CD14-positive monocyte (primary cell): ENCODE data around the gene HOXD1. TPM values are rescaled to one million over a fixed set of nuclear protein-coding genes. Genes with fewer than 3 reads are reported as not detected.

Experiments used
- DNase-seq, 3 donors: peaks; one replicate each; pipeline ENCODE4 v3.0.0-alpha.2; 2011 to 2022
- H2AFZ ChIP-seq: 2 replicates; pipeline ENCODE4 v1.6.0; 2012; ENCODE audit warnings: mild to moderate bottlenecking, low read depth, low read length, inconsistent platforms; ENCODE audit not compliant: insufficient read depth, poor library complexity, severe bottlenecking
- H3K27ac ChIP-seq, 2 donors: 1 replicate in 1 of 2; 2 replicates in 1 of 2; pipeline ENCODE4 v1.5.1; 2012 to 2013; ENCODE audit warnings: low read length in 2 of 2, control low read depth in 1 of 2, inconsistent platforms in 1 of 2, low read depth in 1 of 2, mild to moderate bottlenecking in 1 of 2
- H3K27me3 ChIP-seq, 2 donors: one replicate each; pipeline versions ENCODE4 v1.6.0 to v1.6.1; 2011 to 2013; ENCODE audit warnings: low read length in 2 of 2; ENCODE audit not compliant: control insufficient read depth in 2 of 2, insufficient read depth in 2 of 2
- H3K36me3 ChIP-seq, 2 donors: replicated peaks in 1 of 2; 1 replicate in 1 of 2; 2 replicates in 1 of 2; pipeline versions ENCODE4 v1.5.1 to v1.6.1; 2012 to 2013; ENCODE audit warnings: low read length in 2 of 2, control low read depth in 1 of 2, inconsistent platforms in 1 of 2, mild to moderate bottlenecking in 1 of 2; ENCODE audit not compliant: insufficient read depth in 2 of 2, control insufficient read depth in 1 of 2
- H3K4me1 ChIP-seq, 2 donors: 1 replicate in 1 of 2; 2 replicates in 1 of 2; pipeline versions ENCODE4 v1.5.1 to v1.6.1; 2012 to 2013; ENCODE audit warnings: low read length in 2 of 2, control low read depth in 1 of 2, inconsistent platforms in 1 of 2, mild to moderate bottlenecking in 1 of 2, moderate library complexity in 1 of 2; ENCODE audit not compliant: insufficient read depth in 2 of 2, control insufficient read depth in 1 of 2
- H3K4me2 ChIP-seq: replicated peaks from 2 replicates; pipeline ENCODE3; 2012; ENCODE audit warnings: low read length, moderate library complexity, mild to moderate bottlenecking; ENCODE audit not compliant: poor library complexity, severe bottlenecking; ENCODE audit errors: extremely low read depth
- H3K4me3 ChIP-seq, 3 experiments: fragments of 200-600 bp in 1 of 3; sonication (generic) in 1 of 3; replicated peaks in 1 of 3; 1 replicate in 2 of 3; 2 replicates in 1 of 3; pipeline ENCODE4 v1.5.1; 2011 to 2013; ENCODE audit warnings: low read length in 3 of 3, mild to moderate bottlenecking in 3 of 3, control low read depth in 2 of 3, low read depth in 2 of 3, inconsistent platforms in 1 of 3, moderate library complexity in 1 of 3
- H3K79me2 ChIP-seq: 2 replicates; pipeline ENCODE4 v1.6.0; 2012; ENCODE audit warnings: mild to moderate bottlenecking, control low read depth, inconsistent platforms, low read length, moderate library complexity; ENCODE audit not compliant: insufficient read depth
- H3K9ac ChIP-seq: 2 replicates; pipeline ENCODE4 v1.6.0; 2017; ENCODE audit warnings: low read length, mild to moderate bottlenecking; ENCODE audit not compliant: insufficient read depth, poor library complexity, severe bottlenecking
- H3K9me3 ChIP-seq, 2 donors: replicated peaks in 1 of 2; 1 replicate in 1 of 2; 2 replicates in 1 of 2; pipeline versions ENCODE4 v1.5.1 to v1.6.1; 2012 to 2013; ENCODE audit warnings: low read length in 2 of 2, control low read depth in 1 of 2; ENCODE audit not compliant: control insufficient read depth in 1 of 2, insufficient read depth in 1 of 2
- H4K20me1 ChIP-seq: 2 replicates; pipeline ENCODE4 v1.6.0; 2012; ENCODE audit warnings: mild to moderate bottlenecking, low read length, control low read depth, moderate library complexity; ENCODE audit not compliant: insufficient read depth
- H3K27ac Mint-ChIP-seq, 7 donors: one replicate each; pipeline ENCODE4 v1.8.0; 2020; ENCODE audit warnings: mild to moderate bottlenecking in 7 of 7, mixed read lengths in 7 of 7, moderate library complexity in 6 of 7, inconsistent platforms in 2 of 7
- H3K27me3 Mint-ChIP-seq, 3 donors: one replicate each; pipeline ENCODE4 v1.8.0; 2021 to 2022; ENCODE audit warnings: low read depth in 3 of 3, mild to moderate bottlenecking in 3 of 3, mixed read lengths in 3 of 3, moderate library complexity in 3 of 3, inconsistent platforms in 1 of 3
- H3K36me3 Mint-ChIP-seq, 2 donors: one replicate each; pipeline ENCODE4 v1.8.0; 2020; ENCODE audit warnings: mixed read lengths in 2 of 2, inconsistent platforms in 1 of 2, mild to moderate bottlenecking in 1 of 2
- H3K4me1 Mint-ChIP-seq: one replicate; pipeline ENCODE4 v1.8.0; 2020; ENCODE audit warnings: mild to moderate bottlenecking, mixed read lengths
- H3K4me3 Mint-ChIP-seq, 2 donors: one replicate each; pipeline ENCODE4 v1.8.0; 2020; ENCODE audit warnings: mild to moderate bottlenecking in 2 of 2, mixed read lengths in 2 of 2, moderate library complexity in 1 of 2
- H3K9me3 Mint-ChIP-seq, 7 donors: one replicate each; pipeline ENCODE4 v1.8.0; 2020 to 2022; ENCODE audit warnings: mixed read lengths in 7 of 7, mild to moderate bottlenecking in 6 of 7, moderate library complexity in 6 of 7, inconsistent platforms in 2 of 7
- CTCF ChIP-seq: fragments of 200-600 bp; IDR thresholded peaks from one replicate; pipeline ENCODE4 v1.8.0; 2022; ENCODE audit warnings: antibody characterized with exemption, mild to moderate bottlenecking
- WGBS: methylation state at CpG from one replicate; pipeline ENCODE4 v1.1.5; 2013; ENCODE audit warnings: missing lambda C conversion rate; ENCODE audit not compliant: insufficient coverage; 5-methylcytosine and 5-hydroxymethylcytosine counted together
- intact Hi-C, 2 donors: fragments of 100-400 bp; cut with micrococcal nuclease; formaldehyde crosslinking; loops; one replicate each; pipeline versions ENCODE4 v1.15.0 to v1.15.1; 2023
- polyA plus RNA-seq, 3 donors: library from polyadenylated mRNA; depleted of rRNA in 1 of 3; unstranded in 2 of 3; stranded (reverse) in 1 of 3; fragments of 300-500 nt in 2 of 3; fragments of >200 nt in 1 of 3; fragmentation: Illumina TruSeq in 2 of 3; gene quantifications; 1 replicate in 2 of 3; 2 replicates in 1 of 3; pipeline ENCODE4 v1.2.3, GENCODE V29; 2012 to 2021

HOXD1 gene
- polyA plus RNA-seq, 3 donors, result not detected

- Histone ChIP-seq H3K9me3 (peaks cover 0 to 46% of the 10 kb centered on the region in 2 donors), H3K79me2 (no peaks in the 10 kb centered on the region), H3K4me2 (no peak overlapping the region), H4K20me1 (no peaks in the 10 kb centered on the region), H3K27me3 (peaks cover 92 to 100% of the 10 kb centered on the region in 2 donors), H3K4me3 (no peak overlapping the region), H3K27ac (no peak overlapping the region), H3K9ac (no peak overlapping the region), H2AFZ (no peak overlapping the region), H3K36me3 (no peaks in the 10 kb centered on the region), H3K4me1 (no peaks in the 10 kb centered on the region)
- peaks cover 7% of the 10 kb centered on the region for H3K4me1 Mint-ChIP-seq
- H3K27me3 Mint-ChIP-seq, result peaks cover 98 to 100% (median 100%) of the 10 kb centered on the region in 3 donors
- DNase-seq, result no peak
- H3K9me3 Mint-ChIP-seq, result peaks cover 0 to 35% (median 15%) of the 10 kb centered on the region in 7 donors
- TF ChIP-seq CTCF, result no peak
- intact Hi-C loops, result no loop called here
- 9% methylated on average over 43 of the region's 47 CpGs for WGBS
- no peak overlapping the region for H3K27ac Mint-ChIP-seq
- H3K36me3 Mint-ChIP-seq, result no peaks in the 10 kb centered on the region
- H3K4me3 Mint-ChIP-seq, result peak overlapping the region in 1 of 2 donors; percentile 61
Measured at GRCh38 chr2:176174824-176175708, 13.4 kb upstream of the HOXD1 start.

GRCh38 chr2:176175709-176176607, 12.5 kb upstream of the HOXD1 start:
- Mint-ChIP-seq H3K36me3 (no peaks in the 10 kb centered on the region), H3K4me3 (peak overlapping the region in 1 of 2 donors; percentile 78), H3K27me3 (peaks cover 97 to 100% (median 98%) of the 10 kb centered on the region in 3 donors), H3K9me3 (peaks cover 0 to 35% (median 15%) of the 10 kb centered on the region in 7 donors), H3K4me1 (peaks cover 7% of the 10 kb centered on the region), H3K27ac (no peak overlapping the region)
- no peaks in the 10 kb centered on the region for H4K20me1 ChIP-seq
- intact Hi-C loops, result no loop called here
- H3K27ac ChIP-seq, result no peak overlapping the region
- H3K36me3 ChIP-seq, result no peaks in the 10 kb centered on the region
- H3K79me2 ChIP-seq, result no peaks in the 10 kb centered on the region
- H3K27me3 ChIP-seq, result peaks cover 92 to 100% of the 10 kb centered on the region in 2 donors
- TF ChIP-seq CTCF, result no peak
- H3K4me1 ChIP-seq, result no peaks in the 10 kb centered on the region
- 17% methylated on average over 2 of the region's 7 CpGs for WGBS
- no peak for DNase-seq
- no peak overlapping the region for H2AFZ ChIP-seq
- no peak overlapping the region for H3K4me3 ChIP-seq
- no peak overlapping the region for H3K9ac ChIP-seq
- H3K9me3 ChIP-seq, result peaks cover 0 to 49% of the 10 kb centered on the region in 2 donors
- H3K4me2 ChIP-seq, result no peak overlapping the region
